ENCODE results near the gene ADCY9. TPM values are rescaled to one million over a fixed set of nuclear protein-coding genes. Genes with fewer than 3 reads are reported as not detected.
"Not testable (repeated sequence)": the region's sequence is repeated elsewhere in the genome, so short reads cannot be mapped to it uniquely, and the experiment has no call there.

Gene ADCY9
- total RNA-seq, 2 donors from 2014 or later = 1.2 to 3.3 TPM

DNA sequence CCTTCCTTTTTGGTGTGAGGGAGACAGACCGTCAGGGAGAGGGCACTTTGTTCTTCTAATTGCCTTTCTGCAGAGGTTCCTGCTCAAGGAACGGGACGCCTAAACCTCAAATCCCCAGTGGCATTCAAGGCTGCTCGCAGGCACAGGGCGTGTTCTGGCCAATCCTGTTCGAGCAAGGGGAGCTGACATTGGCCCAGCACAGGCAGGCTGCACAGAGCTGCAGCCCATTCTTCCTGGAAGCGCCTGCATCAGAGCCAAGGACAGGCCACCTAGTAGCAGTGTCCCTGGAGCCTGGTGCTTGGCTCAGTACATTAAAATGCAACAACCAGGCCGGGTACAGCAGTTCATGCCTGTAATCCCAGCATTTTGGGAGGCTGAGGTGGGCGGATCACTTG lies 163.5 kb downstream of the ADCY9 start:
- TF ChIP-seq, protein P1, sequence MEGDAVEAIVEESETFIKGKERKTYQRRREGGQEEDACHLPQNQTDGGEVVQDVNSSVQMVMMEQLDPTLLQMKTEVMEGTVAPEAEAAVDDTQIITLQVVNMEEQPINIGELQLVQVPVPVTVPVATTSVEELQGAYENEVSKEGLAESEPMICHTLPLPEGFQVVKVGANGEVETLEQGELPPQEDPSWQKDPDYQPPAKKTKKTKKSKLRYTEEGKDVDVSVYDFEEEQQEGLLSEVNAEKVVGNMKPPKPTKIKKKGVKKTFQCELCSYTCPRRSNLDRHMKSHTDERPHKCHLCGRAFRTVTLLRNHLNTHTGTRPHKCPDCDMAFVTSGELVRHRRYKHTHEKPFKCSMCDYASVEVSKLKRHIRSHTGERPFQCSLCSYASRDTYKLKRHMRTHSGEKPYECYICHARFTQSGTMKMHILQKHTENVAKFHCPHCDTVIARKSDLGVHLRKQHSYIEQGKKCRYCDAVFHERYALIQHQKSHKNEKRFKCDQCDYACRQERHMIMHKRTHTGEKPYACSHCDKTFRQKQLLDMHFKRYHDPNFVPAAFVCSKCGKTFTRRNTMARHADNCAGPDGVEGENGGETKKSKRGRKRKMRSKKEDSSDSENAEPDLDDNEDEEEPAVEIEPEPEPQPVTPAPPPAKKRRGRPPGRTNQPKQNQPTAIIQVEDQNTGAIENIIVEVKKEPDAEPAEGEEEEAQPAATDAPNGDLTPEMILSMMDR (conservative IDR thresholded peaks at IDR 0.05) = no peak
- H3K4me1 ChIP-seq (ENCODE audit: control insufficient read depth, insufficient read depth, low read length) = no peaks in the 10 kb centered on the region
- peak; percentile 75 for DNase-seq
- Mint-ChIP-seq H3K27ac (no peak overlapping the region), H3K9me3 (no peaks in the 10 kb centered on the region), H3K36me3 (ENCODE audit: low read depth) (no peaks in the 10 kb centered on the region), H3K4me3 (no peak overlapping the region), H3K4me1 (peaks cover 4% of the 10 kb centered on the region), H3K27me3 (ENCODE audit: insufficient read depth) (peaks cover 1% of the 10 kb centered on the region)
- H3K27me3 ChIP-seq (ENCODE audit: control insufficient read depth, insufficient read depth, low read length, poor library complexity, severe bottlenecking) = no peaks in the 10 kb centered on the region
- 81 to 86% methylated on average over 3 to 9 of the region's 9 CpGs for WGBS, 2 experiments (ENCODE audit: insufficient coverage in 1 of 2, insufficient read length in 1 of 2)
- H3K36me3 ChIP-seq (ENCODE audit: control insufficient read depth, insufficient read depth, low read length) = no peaks in the 10 kb centered on the region
- no peak overlapping the region for H3K4me3 ChIP-seq (ENCODE audit: low read length)
- no peak overlapping the region for H3K27ac ChIP-seq (ENCODE audit: low read depth, low read length)
- no peaks in the 10 kb centered on the region for H3K9me3 ChIP-seq (ENCODE audit: control insufficient read depth, low read length)
- no peak overlapping the region for H3K9ac ChIP-seq (ENCODE audit: extremely low read depth, low read length, poor library complexity, severe bottlenecking)

DNA sequence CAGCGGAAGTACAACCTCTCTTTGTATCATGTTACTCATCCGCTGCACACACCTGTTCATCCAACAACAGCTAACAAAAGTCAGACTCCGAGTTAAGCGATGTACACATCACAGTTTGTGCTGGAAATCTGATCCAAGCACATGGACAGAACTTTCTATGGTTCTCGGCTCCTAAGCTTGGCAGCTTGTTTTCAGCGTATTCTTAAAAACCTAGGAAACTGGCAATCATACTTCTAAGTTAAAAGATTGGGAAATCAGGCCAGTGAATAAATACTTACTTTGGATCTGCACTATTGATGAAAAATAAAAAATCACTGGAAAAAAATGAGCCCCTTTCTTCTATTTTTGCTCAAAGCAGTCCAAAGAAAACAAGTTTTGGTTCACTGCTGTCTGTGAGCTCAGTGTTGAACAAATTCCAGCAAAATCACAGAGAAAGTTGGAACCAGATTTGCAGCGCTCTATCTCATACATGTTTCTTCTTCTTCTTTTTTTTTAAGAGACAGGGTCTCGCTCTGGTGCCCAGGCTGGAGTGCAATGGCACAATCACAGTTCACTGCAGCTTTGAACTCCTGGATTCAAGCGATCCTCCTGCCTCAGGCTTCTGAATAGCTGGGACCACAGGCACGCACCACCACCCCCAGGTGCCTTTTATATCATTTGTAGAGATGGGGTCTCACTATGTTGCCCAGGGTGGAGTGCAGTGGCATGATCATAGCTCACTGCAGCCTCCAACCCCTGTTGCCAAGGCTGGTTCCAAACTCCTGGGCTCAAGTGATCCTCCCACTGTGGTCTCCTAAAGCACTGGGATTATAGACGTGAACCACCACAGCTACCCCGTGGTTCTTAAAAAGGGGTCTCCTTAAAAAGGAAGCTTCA lies 164.1 kb downstream of the ADCY9 start:
- no peaks in the 10 kb centered on the region for H3K4me1 ChIP-seq (ENCODE audit: control insufficient read depth, insufficient read depth, low read length)
- no peak overlapping the region for H3K27ac ChIP-seq (ENCODE audit: low read depth, low read length)
- H3K4me3 ChIP-seq (ENCODE audit: low read length) = no peak overlapping the region
- no peaks in the 10 kb centered on the region for H3K36me3 ChIP-seq (ENCODE audit: control insufficient read depth, insufficient read depth, low read length)
- Mint-ChIP-seq H3K36me3 (ENCODE audit: low read depth) (no peaks in the 10 kb centered on the region), H3K27ac (no peak overlapping the region), H3K4me1 (peaks cover under 1% of the 10 kb centered on the region), H3K4me3 (no peak overlapping the region), H3K27me3 (ENCODE audit: insufficient read depth) (no peaks in the 10 kb centered on the region), H3K9me3 (no peaks in the 10 kb centered on the region)
- TF ChIP-seq, protein P1 (conservative IDR thresholded peaks at IDR 0.05) = no peak
- H3K9ac ChIP-seq (ENCODE audit: extremely low read depth, low read length, poor library complexity, severe bottlenecking) = no peak overlapping the region
- no peaks in the 10 kb centered on the region for H3K9me3 ChIP-seq (ENCODE audit: control insufficient read depth, low read length)
- peak; percentile 7 for DNase-seq
- 94 to 95% methylated on average over 12 of the region's 12 CpGs for WGBS, 2 experiments (ENCODE audit: insufficient coverage in 1 of 2, insufficient read length in 1 of 2)
- no peaks in the 10 kb centered on the region for H3K27me3 ChIP-seq (ENCODE audit: control insufficient read depth, insufficient read depth, low read length, poor library complexity, severe bottlenecking)

DNA sequence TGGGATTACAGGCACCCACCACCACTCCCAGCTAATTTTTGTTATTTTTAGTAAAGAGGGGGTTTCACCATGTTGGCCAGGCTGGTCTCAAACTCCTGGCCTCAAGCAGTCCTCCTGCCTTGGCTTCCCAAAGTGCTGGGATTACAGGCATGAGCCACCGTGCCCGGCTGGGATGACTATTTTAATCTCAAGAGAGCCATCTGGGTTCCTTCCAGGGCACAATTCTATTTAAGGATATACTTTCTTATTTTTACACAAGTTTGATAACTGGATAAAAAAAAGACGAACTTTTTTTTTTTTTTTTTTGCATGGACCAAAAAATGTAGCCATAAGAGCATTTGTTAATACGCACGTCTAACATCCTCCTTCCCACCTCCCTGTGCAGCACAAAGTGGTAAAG lies 164.9 kb downstream of the ADCY9 start:
- H3K36me3 ChIP-seq (ENCODE audit: control insufficient read depth, insufficient read depth, low read length); H3K9me3 Mint-ChIP-seq; H3K4me3 Mint-ChIP-seq; DNase-seq; H3K27me3 Mint-ChIP-seq (ENCODE audit: insufficient read depth); H3K4me3 ChIP-seq (ENCODE audit: low read length); H3K4me1 Mint-ChIP-seq; H3K27ac ChIP-seq (ENCODE audit: low read depth, low read length); H3K9me3 ChIP-seq (ENCODE audit: control insufficient read depth, low read length); H3K36me3 Mint-ChIP-seq (ENCODE audit: low read depth); H3K9ac ChIP-seq (ENCODE audit: extremely low read depth, low read length, poor library complexity, severe bottlenecking); H3K27ac Mint-ChIP-seq; H3K27me3 ChIP-seq (ENCODE audit: control insufficient read depth, insufficient read depth, low read length, poor library complexity, severe bottlenecking); H3K4me1 ChIP-seq (ENCODE audit: control insufficient read depth, insufficient read depth, low read length): not testable (repeated sequence)
- WGBS, 2 experiments (ENCODE audit: insufficient coverage in 1 of 2, insufficient read length in 1 of 2) = 86 to 88% methylated on average over 1 to 5 of the region's 5 CpGs

Measured in endodermal cell (in vitro differentiated cells).